Colonic mucosa (tissue), 4 donors: ENCODE results near the gene MYOZ2. TPM values are rescaled to one million over a fixed set of nuclear protein-coding genes. Genes with fewer than 3 reads are reported as not detected.

Source experiments
- DNase-seq: peaks from one replicate; pipeline ENCODE4 v3.0.0-alpha.2; 2020
- H3K27ac ChIP-seq: fragments of 200-600 bp; one replicate; pipeline ENCODE4 v1.8.0; 2021
- H3K27me3 ChIP-seq: fragments of 200-600 bp; one replicate; pipeline ENCODE4 v1.8.0; 2021
- H3K36me3 ChIP-seq: fragments of 200-600 bp; one replicate; pipeline ENCODE4 v1.8.0; 2021
- H3K4me1 ChIP-seq: fragments of 200-600 bp; one replicate; pipeline ENCODE4 v1.8.0; 2021; ENCODE audit warnings: mild to moderate bottlenecking
- H3K4me3 ChIP-seq: fragments of 200-600 bp; one replicate; pipeline ENCODE4 v1.8.0; 2021
- H3K9ac ChIP-seq, 2 donors: one replicate each; pipeline ENCODE4 v1.7.0; 2013; ENCODE audit warnings: control low read depth in 2 of 2, low read depth in 2 of 2, low read length in 2 of 2
- H3K9me3 ChIP-seq: fragments of 200-600 bp; one replicate; pipeline ENCODE4 v1.8.0; 2021
- CTCF ChIP-seq: fragments of 200-600 bp; IDR thresholded peaks from one replicate; pipeline ENCODE4 v1.8.0; 2022; ENCODE audit warnings: antibody characterized with exemption, mild to moderate bottlenecking
- intact Hi-C: fragments of 100-400 bp; cut with DNase I; formaldehyde crosslinking; loops from one replicate; pipeline ENCODE4 v1.14.1; 2022
- total RNA-seq, 2 donors: library from RNA; stranded (reverse); fragmentation: NEBNext Ultra II Directional in 1 of 2; extraction: Animal tissue kit (Norgen Biotek cat#: 25700) in 1 of 2; gene quantifications; one replicate each; pipeline ENCODE4 v1.2.1, GENCODE V29; 2021
- donor health status: healthy.
- donor health status: DM: no; HTN: no; CAD: no.
- donor health status: DM: no; HTN: no; CAD: no.

MYOZ2 gene
- total RNA-seq, 2 donors from 2014 or later: 0.08 TPM; not detected in 1

GRCh38 chr4:119221412-119221811 is 85.8 kb downstream of the MYOZ2 start:
- intact Hi-C loops: no loop called here
- H3K4me3 ChIP-seq: no peak overlapping the region

GRCh38 chr4:119227690-119228089 is 92.1 kb downstream of the MYOZ2 start:
- Histone ChIP-seq H3K9me3 (no peaks in the 10 kb centered on the region), H3K27ac (no peak overlapping the region), H3K27me3 (no peaks in the 10 kb centered on the region), H3K4me1 (no peaks in the 10 kb centered on the region), H3K4me3 (no peak overlapping the region), H3K9ac (no peak overlapping the region), H3K36me3 (no peaks in the 10 kb centered on the region)
- no peak for DNase-seq
- intact Hi-C loops: no loop called here
- no peak for TF ChIP-seq CTCF

More at GRCh38 chr4:119221412-119221811, 85.8 kb downstream of the MYOZ2 start:
- H3K27ac ChIP-seq: no peak overlapping the region
- H3K9ac ChIP-seq: no peak overlapping the region
- H3K27me3 ChIP-seq: no peaks in the 10 kb centered on the region
- no peak for DNase-seq
- H3K4me1 ChIP-seq: no peaks in the 10 kb centered on the region
- no peak for TF ChIP-seq CTCF
- no peaks in the 10 kb centered on the region for H3K36me3 ChIP-seq
- no peaks in the 10 kb centered on the region for H3K9me3 ChIP-seq

GRCh38 chr4:119228406-119228805 is 92.8 kb downstream of the MYOZ2 start:
- Histone ChIP-seq H3K4me3 (no peak overlapping the region), H3K4me1 (no peaks in the 10 kb centered on the region), H3K9me3 (no peaks in the 10 kb centered on the region), H3K36me3 (no peaks in the 10 kb centered on the region), H3K27ac (no peak overlapping the region), H3K9ac (no peak overlapping the region), H3K27me3 (no peaks in the 10 kb centered on the region)
- intact Hi-C loops: no loop called here
- no peak for DNase-seq
- TF ChIP-seq CTCF: no peak

GRCh38 chr4:119229908-119230687 is 94.5 kb downstream of the MYOZ2 start:
- Histone ChIP-seq H3K9me3 (no peaks in the 10 kb centered on the region), H3K4me3 (no peak overlapping the region), H3K36me3 (no peaks in the 10 kb centered on the region), H3K4me1 (no peaks in the 10 kb centered on the region), H3K27me3 (no peaks in the 10 kb centered on the region), H3K9ac (no peak overlapping the region), H3K27ac (no peak overlapping the region)
- intact Hi-C loops: no loop called here
- DNase-seq: no peak
- TF ChIP-seq CTCF: no peak

GRCh38 chr4:119231491-119231890 is 95.9 kb downstream of the MYOZ2 start:
- TF ChIP-seq CTCF: no peak
- DNase-seq: no peak
- Histone ChIP-seq H3K27ac (no peak overlapping the region), H3K4me1 (no peaks in the 10 kb centered on the region), H3K4me3 (no peak overlapping the region), H3K36me3 (no peaks in the 10 kb centered on the region), H3K27me3 (no peaks in the 10 kb centered on the region), H3K9ac (no peak overlapping the region), H3K9me3 (no peaks in the 10 kb centered on the region)
- intact Hi-C loops: no loop called here
